Activated naive CD4-positive, alpha-beta T cell (primary cell): Measurements from ENCODE around the gene MTUS2.

ENCODE experiments used
- DNase-seq, 4 experiments: peaks; one replicate each; lab custom pipeline; 2025; lab: John Stamatoyannopoulos, UW

The MTUS2 gene

GRCh38 chr13:29239653-29240525 lies 419.8 kb downstream of the MTUS2 start:
- no peak for DNase-seq

DNA sequence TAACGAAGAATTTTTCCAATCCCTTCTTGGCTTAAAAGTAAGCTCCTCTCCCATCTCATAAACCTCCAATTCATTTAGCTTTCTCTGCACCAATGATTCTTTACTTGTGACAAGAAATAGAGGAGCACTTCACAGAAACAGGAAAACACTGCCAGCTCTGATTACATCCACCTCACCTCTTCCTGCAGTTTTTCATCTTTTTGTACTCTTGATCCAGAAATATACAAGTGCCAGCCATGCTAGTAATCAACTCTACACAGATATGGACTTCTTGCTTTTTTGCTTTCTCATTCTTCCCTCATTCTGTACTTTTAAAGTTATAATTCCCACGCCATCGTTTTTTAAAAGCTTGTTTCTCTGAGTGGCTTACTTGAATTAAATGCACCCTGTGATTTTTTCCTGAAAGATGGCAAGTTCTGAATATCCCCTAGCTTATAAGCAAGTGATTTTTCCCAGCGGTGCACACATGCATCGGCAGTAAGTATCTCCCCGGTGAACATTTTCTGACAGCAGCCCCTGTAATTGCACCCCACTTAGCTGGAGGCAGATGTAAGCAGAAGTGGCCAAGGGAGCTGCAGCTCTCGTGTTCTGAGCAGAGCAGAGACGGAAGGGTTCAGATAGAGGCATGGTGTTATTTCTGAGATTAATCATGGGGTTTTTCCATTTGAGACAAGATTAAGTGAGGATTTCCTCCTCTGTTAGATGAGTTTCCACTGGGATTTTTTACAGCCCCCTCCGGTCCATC lies 434.7 kb downstream of the MTUS2 start:
- DNase-seq, result no peak

- DNase-seq, result no peak
These were observed 435.4 kb downstream of the MTUS2 start for GRCh38 chr13:29255567-29255966.

GRCh38 chr13:29260684-29261083 lies 440.5 kb downstream of the MTUS2 start:
- no peak for DNase-seq

DNA sequence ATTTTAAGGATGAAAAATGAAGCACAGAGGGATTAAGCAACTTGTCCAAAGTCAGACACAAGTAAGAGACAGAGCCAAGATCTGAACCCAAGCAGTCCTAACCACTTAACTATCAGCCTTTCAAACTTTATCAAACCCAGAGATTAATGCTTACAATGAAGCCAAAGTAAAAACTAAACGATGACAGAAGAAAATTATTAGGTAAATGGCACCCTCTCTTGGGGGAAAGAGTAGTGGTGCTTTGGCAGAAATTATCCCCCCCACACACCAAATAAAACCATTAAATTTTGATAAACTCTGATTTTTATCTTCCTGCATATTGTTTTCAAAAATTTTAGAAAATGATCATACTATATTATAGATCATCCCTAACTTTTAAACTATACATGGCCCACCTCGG lies 446.1 kb downstream of the MTUS2 start:
- no peak for DNase-seq

GRCh38 chr13:29266756-29267733 lies 446.9 kb downstream of the MTUS2 start:
- DNase-seq, result no peak

GRCh38 chr13:29270271-29270985 lies 450.3 kb downstream of the MTUS2 start:
- no peak for DNase-seq

DNA sequence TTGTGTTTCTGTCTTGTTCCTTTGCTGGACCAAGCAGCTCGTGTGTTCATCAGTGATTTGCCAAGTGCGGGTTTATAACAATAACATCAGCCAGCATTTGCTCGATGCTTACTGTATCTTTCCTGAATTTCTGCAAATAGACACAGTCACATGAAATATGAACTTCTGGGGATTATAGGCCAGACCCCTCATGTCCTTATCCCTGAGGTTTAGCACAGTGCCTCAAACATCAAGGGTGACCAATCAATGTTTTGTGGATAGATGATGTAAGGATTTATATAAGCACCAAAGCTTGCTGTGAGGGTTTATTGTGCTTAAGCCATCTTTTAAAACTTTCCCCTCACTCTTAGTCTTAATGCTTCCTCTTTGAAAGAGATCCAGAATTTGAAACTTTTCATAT lies 451.5 kb downstream of the MTUS2 start:
- DNase-seq, result no peak

- no peak for DNase-seq
These were observed 459.5 kb downstream of the MTUS2 start for GRCh38 chr13:29279356-29280254.

- no peak for DNase-seq
These were observed 461.9 kb downstream of the MTUS2 start for GRCh38 chr13:29281932-29282495.

DNA sequence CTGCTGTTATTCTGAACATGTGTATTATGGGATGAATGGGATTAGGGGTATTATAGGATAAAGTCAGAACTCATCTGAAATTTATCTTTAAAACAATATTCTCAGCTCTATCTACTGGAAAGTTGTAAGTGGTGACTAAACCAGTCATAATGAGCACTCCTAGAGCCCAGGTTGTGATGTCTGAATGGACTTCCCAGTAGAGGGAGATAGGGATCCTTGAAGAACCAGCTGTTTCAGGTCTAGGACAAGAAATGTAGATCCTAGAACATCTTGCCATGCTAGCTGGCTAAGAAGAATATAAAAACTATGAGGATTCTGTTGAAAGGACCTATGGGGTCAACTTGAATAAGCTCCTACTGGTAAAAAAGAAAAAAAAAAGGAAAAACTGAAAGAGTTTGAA lies 464.6 kb downstream of the MTUS2 start:
- DNase-seq, result no peak

- no peak for DNase-seq
These were observed 467.1 kb downstream of the MTUS2 start for GRCh38 chr13:29287237-29287636.

DNA sequence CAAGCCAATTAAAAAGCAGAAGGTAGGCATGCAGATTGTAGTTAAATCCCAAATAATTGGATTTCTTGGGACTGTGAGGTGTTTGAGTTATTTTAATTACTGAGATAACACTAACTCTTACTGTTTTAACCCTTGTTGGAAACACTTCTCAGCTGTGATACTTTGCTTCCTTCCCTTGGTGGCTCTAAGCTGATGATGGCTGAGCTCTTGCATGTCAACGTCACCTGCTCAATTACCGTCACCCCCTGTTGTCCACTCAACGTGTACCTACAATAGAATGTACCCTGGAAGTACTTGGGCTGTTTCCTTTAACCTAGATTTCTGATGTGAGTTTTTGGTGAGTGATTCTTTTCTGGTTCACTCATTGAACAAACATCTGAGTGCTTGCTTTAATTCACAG lies 471.9 kb downstream of the MTUS2 start:
- no peak for DNase-seq

DNA sequence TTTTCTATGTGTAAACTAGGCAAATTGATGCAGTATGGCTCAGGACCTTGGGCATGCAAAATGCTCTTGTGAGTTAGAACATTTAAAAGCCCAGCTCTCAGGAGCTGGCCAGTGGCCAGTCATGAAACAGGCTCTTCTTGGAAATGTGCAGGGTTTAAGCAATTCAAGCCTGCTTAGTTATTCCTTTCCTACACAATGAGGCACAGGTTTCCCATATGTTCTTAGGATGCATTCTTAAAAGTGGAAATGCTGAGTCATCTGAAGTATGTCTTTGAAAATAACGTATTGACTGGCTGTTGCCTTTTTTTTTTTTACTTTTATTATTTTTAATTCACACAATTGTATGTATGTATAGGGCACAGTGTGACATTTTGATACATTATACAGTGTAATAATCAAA lies 474.7 kb downstream of the MTUS2 start:
- DNase-seq, result no peak

DNA sequence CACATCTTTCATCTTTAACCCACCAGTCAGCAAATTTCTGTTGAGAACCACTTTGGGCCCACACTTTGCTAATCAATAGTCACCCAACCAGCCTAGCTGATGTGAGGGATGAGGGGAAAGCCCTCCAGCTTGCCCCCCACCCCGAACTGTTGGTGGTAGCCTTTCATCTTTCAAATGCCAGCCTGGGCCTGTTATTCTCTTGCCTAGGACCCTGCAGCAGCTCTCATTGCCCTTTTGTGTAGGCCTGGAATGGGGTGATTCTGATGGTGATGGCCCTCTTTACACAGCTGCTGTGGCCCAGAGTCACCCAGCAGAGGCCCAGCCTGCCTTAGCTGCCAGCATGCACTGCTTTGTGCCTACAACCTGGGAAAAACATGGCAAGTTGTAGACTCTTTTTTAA lies 480.9 kb downstream of the MTUS2 start:
- DNase-seq, result no peak

- no peak for DNase-seq
These were observed 484.0 kb downstream of the MTUS2 start for GRCh38 chr13:29304148-29304547.

GRCh38 chr13:29310806-29311205 lies 490.7 kb downstream of the MTUS2 start:
- no peak for DNase-seq

- DNase-seq, result no peak
These were observed 495.7 kb downstream of the MTUS2 start for GRCh38 chr13:29315847-29316246.

DNA sequence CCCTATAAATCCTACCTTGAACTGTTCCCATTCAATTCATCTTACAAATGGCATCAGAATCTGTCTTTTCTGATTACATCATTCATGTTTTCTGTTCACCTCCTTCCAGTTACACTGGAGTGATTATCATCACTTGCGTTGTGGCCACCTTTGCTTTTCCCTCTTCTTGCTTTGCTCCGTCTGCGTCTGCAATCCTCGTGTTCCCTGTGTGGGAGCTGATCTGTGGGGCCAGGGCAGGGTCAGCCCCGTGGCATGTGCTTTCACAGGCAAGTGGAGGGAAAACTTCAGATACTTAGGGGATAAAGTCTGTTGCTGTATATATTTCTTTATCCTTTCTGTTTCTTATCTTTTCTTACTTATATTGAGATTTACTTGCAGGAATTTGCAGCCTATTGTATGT lies 497.7 kb downstream of the MTUS2 start:
- no peak for DNase-seq

DNA sequence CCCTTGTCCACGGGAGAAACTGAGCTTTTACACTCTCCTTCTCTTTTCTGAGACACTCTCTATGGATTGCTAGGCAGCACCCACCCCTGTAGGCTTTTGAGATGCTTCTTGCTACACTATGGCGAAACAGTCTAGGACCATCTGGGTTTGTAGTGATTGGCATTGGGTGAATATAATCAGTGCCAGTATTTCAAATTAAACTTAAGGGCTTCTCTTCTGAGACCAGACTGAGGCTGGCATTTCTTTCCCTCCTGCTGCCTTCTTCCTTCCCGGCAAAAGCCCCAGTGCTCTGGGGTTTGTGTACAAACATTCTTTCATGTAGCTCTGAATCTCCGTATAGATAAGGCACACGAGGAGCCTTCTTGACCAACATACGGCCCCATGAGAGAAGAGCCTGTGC lies 498.6 kb downstream of the MTUS2 start:
- DNase-seq, result no peak
